ENCODE measurements around the gene MAFG. TPM values are rescaled to one million over a fixed set of nuclear protein-coding genes. Genes with fewer than 3 reads are reported as not detected.

The MAFG gene
- total and polyA plus RNA-seq, 2 donors (not counting 3 experiments of a cell fraction or from before 2014, with no cell fraction given): 27.6 to 35.0 TPM

GRCh38 chr17:81904600-81905423 lies 22.7 kb downstream of the MAFG start:
- dilution Hi-C loops (cut with MboI; ENCODE audit: extremely low pct_ligation_motif_present, low sequenced_read_pairs) (no loop called here), intact Hi-C loops (cut with micrococcal nuclease) (no loop called here)
- H3K9me1 ChIP-seq (replicated peaks; ENCODE audit: control insufficient read depth, extremely low read depth, insufficient read depth, low read length): no peaks in the 10 kb centered on the region
- no peak overlapping the region for H3K27ac ChIP-seq (ENCODE audit: insufficient read depth, low read depth, low read length)
- no peaks in the 10 kb centered on the region for H3K79me2 ChIP-seq (ENCODE audit: control insufficient read depth, insufficient read depth, low read length)
- no peaks in the 10 kb centered on the region for H3K9me3 ChIP-seq (replicated peaks; ENCODE audit: control insufficient read depth, insufficient read depth, low read length)
- no peaks in the 10 kb centered on the region for H4K20me1 ChIP-seq (replicated peaks; ENCODE audit: control insufficient read depth, extremely low read depth, insufficient read depth, low read length)
- ChIA-PET POLR2A (interaction anchor here (0.6 kb wide), 1 partner anchor 12 kb away, joined by 8 read pairs; no protein-coding TSS in a partner anchor), CTCF (interaction anchor here (1.7 kb wide), 1 partner anchor 11 kb away, joined by 4 read pairs; no protein-coding TSS in a partner anchor)
- H3K9ac ChIP-seq (replicated peaks; ENCODE audit: extremely low read depth, insufficient read depth, low read length): no peak overlapping the region
- H3K27me3 ChIP-seq (ENCODE audit: control insufficient read depth in 2 of 2, insufficient read depth in 2 of 2, low read length in 2 of 2): no peaks in the 10 kb centered on the region
- no peak overlapping the region for H2AFZ ChIP-seq (ENCODE audit: low read depth, low read length)
- peaks cover 0 to 3% of the 10 kb centered on the region in 2 experiments for H3K36me3 ChIP-seq (ENCODE audit: control insufficient read depth in 2 of 2, extremely low read depth in 1 of 2, insufficient read depth in 2 of 2, low read length in 2 of 2)
- H3K4me2 ChIP-seq (ENCODE audit: insufficient read depth, low read length): no peak overlapping the region
- no peak overlapping the region for H3K4me3 ChIP-seq (replicated peaks in 1 of 3; ENCODE audit: insufficient read depth in 1 of 3, low read depth in 1 of 3, low read length in 3 of 3)
- DNase-seq (ENCODE audit: low read depth, low spot score) (no peak), FAIRE-seq (no peak)
- TF ChIP-seq CTCF (IDR thresholded peaks at IDR 0.05; ENCODE audit: extremely low read depth in 1 of 2, insufficient read depth in 1 of 2, low read depth in 1 of 2, low read length in 2 of 2) (no peak), POLR2A (IDR thresholded peaks at IDR 0.05; ENCODE audit: low read depth, low read length) (no peak), POLR2AphosphoS5 (IDR thresholded peaks at IDR 0.05; ENCODE audit: insufficient read depth, low read depth, low read length) (no peak), GATA2 (IDR thresholded peaks at IDR 0.05; ENCODE audit: insufficient read depth, insufficient read length, low read depth, low read length) (no peak), MYC (IDR thresholded peaks at IDR 0.05; ENCODE audit: low read depth, low read length) (no peak), EZH2 (IDR thresholded peaks at IDR 0.05; ENCODE audit: borderline replicate concordance, low read depth, low read length, severe bottlenecking) (no peak), FOS (IDR thresholded peaks at IDR 0.05; ENCODE audit: borderline replicate concordance, insufficient read depth, low read length) (no peak), JUN (IDR thresholded peaks at IDR 0.05; ENCODE audit: borderline replicate concordance, insufficient read depth, insufficient read length, low read depth) (no peak), MAX (IDR thresholded peaks at IDR 0.05; ENCODE audit: insufficient read depth, insufficient read length) (no peak)
- peaks cover 3% of the 10 kb centered on the region for H3K4me1 ChIP-seq (ENCODE audit: control insufficient read depth, extremely low read depth, insufficient read depth, low read length)
- TSS peak; percentile 7 for BruUV-seq (replicated peaks)

All from endothelial cell of umbilical vein (primary cell).